ENCODE data around the gene DPP6.

Gene DPP6

GRCh38 chr7:154769001-154769400, 716.8 kb downstream of the DPP6 start:
- TF ChIP-seq TEAD4 (IDR thresholded peaks at IDR 0.05): no peak
- TF ChIP-seq NFIC (IDR thresholded peaks at IDR 0.05): no peak
- TF ChIP-seq ZBTB7A (IDR thresholded peaks at IDR 0.05; ENCODE audit: low read depth): no peak
- TF ChIP-seq FOXM1 (IDR thresholded peaks at IDR 0.05; ENCODE audit: borderline replicate concordance, low read depth): no peak
- TF ChIP-seq EGR1 (IDR thresholded peaks at IDR 0.05): no peak
- no peak for TF ChIP-seq RAD21 (IDR thresholded peaks at IDR 0.05; ENCODE audit: low read depth)
- TF ChIP-seq MAX (IDR thresholded peaks at IDR 0.05): no peak
- no peak for TF ChIP-seq YY1 (IDR thresholded peaks at IDR 0.05; ENCODE audit: low read depth)

- no peak for TF ChIP-seq RAD21 (IDR thresholded peaks at IDR 0.05; ENCODE audit: low read depth)
- TF ChIP-seq TAF1 (IDR thresholded peaks at IDR 0.05; ENCODE audit: low read depth): no peak
- TF ChIP-seq EGR1 (IDR thresholded peaks at IDR 0.05): no peak
- TF ChIP-seq USF1 (IDR thresholded peaks at IDR 0.05): no peak
- TF ChIP-seq TEAD4 (IDR thresholded peaks at IDR 0.05): no peak
- no peak for TF ChIP-seq NFIC (IDR thresholded peaks at IDR 0.05)
- TF ChIP-seq FOXM1 (IDR thresholded peaks at IDR 0.05; ENCODE audit: borderline replicate concordance, low read depth): no peak
- no peak for TF ChIP-seq REST (IDR thresholded peaks at IDR 0.05; ENCODE audit: low read depth)
- TF ChIP-seq MAX (IDR thresholded peaks at IDR 0.05): no peak
- no peak for TF ChIP-seq ZBTB7A (IDR thresholded peaks at IDR 0.05; ENCODE audit: low read depth)
- no peak for TF ChIP-seq CREB1 (IDR thresholded peaks at IDR 0.05; ENCODE audit: low read depth)
- no peak for TF ChIP-seq YY1 (IDR thresholded peaks at IDR 0.05; ENCODE audit: low read depth)
- no peak for TF ChIP-seq TCF12 (IDR thresholded peaks at IDR 0.05; ENCODE audit: low read depth)
- no peak for TF ChIP-seq CEBPB (IDR thresholded peaks at IDR 0.05)
- no peak for TF ChIP-seq EP300 (IDR thresholded peaks at IDR 0.05; ENCODE audit: borderline replicate concordance)
Measured at GRCh38 chr7:154769527-154769926, 717.3 kb downstream of the DPP6 start.

GRCh38 chr7:154770361-154770760, 718.2 kb downstream of the DPP6 start:
- TF ChIP-seq CREB1 (IDR thresholded peaks at IDR 0.05; ENCODE audit: low read depth) (no peak), EGR1 (IDR thresholded peaks at IDR 0.05) (no peak), NFIC (IDR thresholded peaks at IDR 0.05) (no peak)

GRCh38 chr7:154770962-154771361, 718.8 kb downstream of the DPP6 start:
- TF ChIP-seq USF1 (IDR thresholded peaks at IDR 0.05): no peak
- TF ChIP-seq MAX (IDR thresholded peaks at IDR 0.05): no peak
- no peak for TF ChIP-seq TAF1 (IDR thresholded peaks at IDR 0.05; ENCODE audit: low read depth)
- TF ChIP-seq CEBPB (IDR thresholded peaks at IDR 0.05): no peak
- TF ChIP-seq REST (IDR thresholded peaks at IDR 0.05; ENCODE audit: low read depth): no peak
- no peak for TF ChIP-seq RAD21 (IDR thresholded peaks at IDR 0.05; ENCODE audit: low read depth)
- TF ChIP-seq TCF12 (IDR thresholded peaks at IDR 0.05; ENCODE audit: low read depth): no peak
- no peak for TF ChIP-seq EGR1 (IDR thresholded peaks at IDR 0.05)
- TF ChIP-seq FOXM1 (IDR thresholded peaks at IDR 0.05; ENCODE audit: borderline replicate concordance, low read depth): no peak
- no peak for TF ChIP-seq YY1 (IDR thresholded peaks at IDR 0.05; ENCODE audit: low read depth)
- no peak for TF ChIP-seq EP300 (IDR thresholded peaks at IDR 0.05; ENCODE audit: borderline replicate concordance)
- TF ChIP-seq TEAD4 (IDR thresholded peaks at IDR 0.05): no peak
- TF ChIP-seq ZBTB7A (IDR thresholded peaks at IDR 0.05; ENCODE audit: low read depth): no peak
- no peak for TF ChIP-seq NFIC (IDR thresholded peaks at IDR 0.05)
- no peak for TF ChIP-seq CREB1 (IDR thresholded peaks at IDR 0.05; ENCODE audit: low read depth)

GRCh38 chr7:154774303-154774969, 722.2 kb downstream of the DPP6 start:
- no peak for TF ChIP-seq REST (IDR thresholded peaks at IDR 0.05; ENCODE audit: low read depth)

All from Ishikawa (cell line).